HG02938 (cell line): ENCODE data around the gene DENND6B.
"Not testable (repeated sequence)": the region's sequence is repeated elsewhere in the genome, so short reads cannot be mapped to it uniquely, and the experiment has no call there.

Source experiments
- ATAC-seq: cut with Tn5 transposase; IDR thresholded peaks from one replicate; pipeline ENCODE4 v1.9.1; 2021; ENCODE audit warnings: mild to moderate bottlenecking, moderate library complexity; ENCODE audit not compliant: unreplicated experiment

The DENND6B gene

DNA sequence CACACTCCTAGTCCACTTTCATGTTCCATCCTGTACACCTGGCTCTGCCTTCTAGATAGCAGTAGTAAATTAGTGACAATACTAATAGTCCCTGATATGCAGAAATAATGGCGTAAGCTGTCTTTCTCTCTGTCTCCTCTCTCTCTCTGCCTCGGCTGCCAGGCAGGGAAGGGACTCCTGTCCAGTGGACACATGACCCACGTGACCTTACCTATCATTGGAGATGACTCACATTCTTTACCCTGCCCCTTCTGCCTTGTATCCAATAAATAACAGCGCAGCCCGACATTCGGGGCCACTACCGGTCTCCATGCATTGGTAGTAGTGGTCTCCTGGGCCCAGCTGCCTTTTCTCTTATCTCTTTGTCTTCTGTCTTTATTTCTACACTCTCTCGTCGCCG, 53.0 kb downstream of the DENND6B start:
- not testable (repeated sequence) for ATAC-seq

- ATAC-seq: not testable (repeated sequence)
Measured at GRCh38 chr22:50273352-50273751, 53.5 kb downstream of the DENND6B start.

- no peak for ATAC-seq
Measured at GRCh38 chr22:50272044-50272802, 54.6 kb downstream of the DENND6B start.

GRCh38 chr22:50271519-50271970, 55.3 kb downstream of the DENND6B start:
- no peak for ATAC-seq

DNA sequence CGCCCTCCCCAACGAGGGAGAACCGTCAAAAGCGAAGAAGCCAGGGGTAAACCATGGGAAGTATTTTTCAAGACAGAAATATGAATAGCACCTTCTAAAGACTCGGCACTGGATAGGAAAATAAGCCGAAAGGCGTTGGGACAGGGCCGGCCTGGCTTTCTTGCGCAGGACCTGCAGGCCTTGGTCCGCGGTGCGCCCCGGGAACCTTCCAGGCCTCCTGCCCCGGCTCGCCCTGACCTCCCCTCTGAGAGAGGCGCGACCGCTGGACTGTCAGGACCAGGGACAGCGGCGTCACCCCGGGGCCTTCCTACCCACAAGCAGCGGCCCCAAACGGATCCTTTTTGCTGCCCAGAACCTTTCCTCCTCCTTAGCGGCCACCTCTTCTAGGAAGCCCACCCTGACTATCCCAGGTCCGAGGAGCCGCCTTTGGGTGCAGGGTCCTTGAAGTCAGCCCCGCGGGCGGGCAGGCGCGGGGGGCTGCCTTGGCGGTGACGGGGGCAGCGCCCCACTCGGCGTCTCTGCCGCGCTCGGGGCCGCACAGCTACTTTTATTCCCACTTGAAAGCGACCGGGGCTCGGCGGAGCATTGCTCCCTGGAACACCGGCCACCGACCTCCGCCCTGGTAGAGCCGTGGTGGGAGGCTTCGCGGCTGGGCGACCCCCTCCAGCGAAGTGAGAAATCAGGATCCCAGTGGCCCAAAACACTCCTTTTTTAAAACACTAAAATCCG, 56.0 kb downstream of the DENND6B start:
- ATAC-seq: no peak

DNA sequence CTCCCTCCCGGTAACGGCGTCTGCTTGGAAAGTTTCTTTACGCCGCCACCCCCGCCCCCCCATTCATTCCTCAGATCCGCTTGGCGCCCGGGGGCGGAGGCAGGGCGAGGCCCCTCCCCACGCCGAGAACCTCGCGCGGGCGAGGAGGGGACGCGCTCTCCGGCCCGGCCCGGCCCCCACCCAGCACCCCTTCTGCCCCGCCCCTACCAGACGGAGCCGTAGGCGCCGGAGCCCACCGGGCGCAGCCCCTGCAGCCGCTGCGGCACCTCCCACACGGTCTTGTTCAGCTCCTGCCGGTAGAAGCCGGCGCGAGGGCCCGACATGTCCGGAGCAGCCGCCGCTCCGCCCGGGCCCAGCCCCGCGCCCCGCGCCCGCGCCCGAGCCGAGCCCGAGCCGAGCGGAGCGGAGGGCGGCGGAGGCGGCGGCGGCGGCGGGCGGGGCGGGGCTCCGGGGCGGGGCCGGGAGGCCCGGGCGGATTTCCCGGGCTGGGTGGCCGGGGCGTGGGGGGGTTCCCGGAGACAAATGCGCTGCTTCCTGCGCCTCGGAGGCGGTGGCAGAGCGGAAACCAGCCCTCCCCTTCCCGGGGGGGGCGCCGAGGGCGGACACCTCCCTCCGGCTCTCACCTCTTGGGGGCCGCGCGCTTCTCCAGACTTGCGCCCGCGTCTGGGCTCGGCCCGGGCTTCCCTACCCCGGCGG, 56.7 kb downstream of the DENND6B start, which contains the start of gene MAPK11:
Gene MAPK11 (minus strand): TSS at position 411 of the 696 bp plus-strand sequence. CDS start 88 bp downstream, at position 323.
- ATAC-seq: no peak

- ATAC-seq: no peak
Measured at GRCh38 chr22:50269573-50269969, 57.2 kb downstream of the DENND6B start.

- ATAC-seq: no peak
Measured at GRCh38 chr22:50268655-50269113, 58.1 kb downstream of the DENND6B start.

DNA sequence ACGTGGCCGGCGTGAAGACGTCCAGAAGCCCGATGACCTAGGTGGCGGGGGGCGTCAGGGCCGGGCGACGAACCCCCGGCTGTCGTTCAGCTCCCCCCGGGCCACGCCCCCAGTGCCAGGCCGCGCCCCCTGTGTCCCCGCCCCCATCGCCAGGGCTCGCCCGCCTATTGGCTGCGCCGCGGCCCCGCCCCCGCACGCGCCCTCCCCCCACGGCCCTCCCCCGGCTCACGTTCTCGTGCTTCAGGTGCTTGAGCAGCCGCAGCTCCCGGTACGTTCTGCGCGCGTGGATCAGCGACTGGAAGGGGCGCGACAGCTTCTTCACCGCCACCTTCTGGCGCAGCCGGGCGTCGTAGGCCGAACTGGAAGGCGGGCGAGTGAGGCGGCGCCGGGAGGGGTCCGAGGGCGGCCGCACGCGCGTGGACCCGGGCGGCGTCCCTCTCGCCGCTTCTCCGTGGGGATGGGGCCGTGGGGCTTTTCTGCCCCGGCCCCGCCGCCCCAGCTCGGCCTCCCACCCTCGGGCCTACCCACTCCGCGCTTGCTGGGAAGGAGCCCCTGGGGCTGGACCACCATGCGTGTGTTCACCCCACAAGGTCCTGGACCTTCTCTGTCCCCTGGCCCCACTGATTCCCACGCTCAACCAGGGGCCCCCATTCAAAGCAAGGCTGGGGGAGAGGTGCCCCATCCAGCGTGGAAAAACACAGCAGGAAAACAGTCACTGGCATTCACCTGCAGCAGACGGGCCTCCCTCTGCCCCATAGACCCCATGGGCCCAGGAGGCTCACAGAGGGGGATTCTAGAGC, 59.0 kb downstream of the DENND6B start:
- no peak for ATAC-seq

- ATAC-seq: no peak
Measured at GRCh38 chr22:50266994-50267393, 59.8 kb downstream of the DENND6B start.

DNA sequence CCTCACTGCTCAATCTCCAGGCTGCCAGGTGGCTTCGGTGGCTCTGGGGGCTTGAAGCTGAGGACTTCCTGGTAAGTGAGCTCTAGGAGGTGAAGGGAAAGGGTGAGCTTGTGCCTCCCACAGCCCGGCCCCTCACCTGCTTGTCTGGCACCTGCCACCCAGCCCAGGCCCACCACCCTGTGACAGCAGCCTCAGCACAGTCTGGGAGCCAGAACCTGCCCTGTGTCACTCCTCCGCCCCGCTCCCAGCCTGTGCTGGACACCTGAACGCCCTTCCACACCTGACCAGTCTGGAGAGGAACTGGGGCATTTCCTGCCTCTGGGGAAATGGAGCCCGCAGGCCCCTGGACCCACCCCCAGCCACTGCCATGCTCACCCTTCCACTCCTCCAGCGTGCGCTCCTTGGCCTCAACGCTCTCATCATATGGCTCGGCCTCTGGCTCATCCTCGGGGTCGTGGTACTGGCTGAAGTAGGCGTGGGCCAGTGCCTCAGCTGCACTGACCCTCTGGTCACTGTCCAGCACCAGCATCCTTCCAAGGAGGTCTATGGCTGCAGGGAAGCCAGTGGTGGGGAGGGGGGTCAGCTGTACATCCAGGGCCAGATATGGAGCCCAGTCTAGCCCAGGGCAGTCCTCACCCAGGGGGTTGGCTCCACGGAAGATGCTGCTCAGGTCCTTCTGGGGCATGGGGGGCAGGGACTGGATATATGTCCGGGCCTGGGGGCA, 61.7 kb downstream of the DENND6B start:
- ATAC-seq: no peak

DNA sequence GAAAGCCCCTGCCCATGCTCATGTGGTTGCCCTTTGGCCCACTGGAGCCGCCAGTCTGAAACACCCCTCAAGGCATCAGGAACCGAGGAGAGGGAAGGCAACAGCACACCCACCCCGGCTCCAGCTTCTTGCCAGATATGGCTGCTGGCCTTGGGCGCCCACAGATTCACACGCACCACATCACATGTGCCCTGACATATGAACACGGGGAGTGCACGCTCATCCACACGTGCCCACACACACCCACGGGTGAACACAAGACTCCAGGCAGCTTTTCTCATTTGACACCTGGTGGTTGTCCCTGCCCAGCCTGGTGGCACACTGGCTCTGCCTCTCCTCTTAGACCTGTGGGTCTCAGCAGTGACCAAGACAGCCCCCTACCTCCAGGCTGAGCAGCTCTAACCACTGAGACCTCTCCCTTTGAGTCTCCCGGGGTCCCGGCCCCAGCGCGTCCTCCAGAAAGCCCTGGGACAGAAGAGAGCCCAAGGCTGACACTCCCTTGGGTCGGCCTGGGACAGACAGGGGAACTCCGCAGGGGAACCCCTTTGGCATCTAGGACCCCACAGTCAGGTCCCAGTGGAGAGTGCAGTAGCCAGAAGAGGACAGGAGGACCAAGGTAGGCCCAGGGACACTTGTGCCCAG, 62.6 kb downstream of the DENND6B start:
- no peak for ATAC-seq

DNA sequence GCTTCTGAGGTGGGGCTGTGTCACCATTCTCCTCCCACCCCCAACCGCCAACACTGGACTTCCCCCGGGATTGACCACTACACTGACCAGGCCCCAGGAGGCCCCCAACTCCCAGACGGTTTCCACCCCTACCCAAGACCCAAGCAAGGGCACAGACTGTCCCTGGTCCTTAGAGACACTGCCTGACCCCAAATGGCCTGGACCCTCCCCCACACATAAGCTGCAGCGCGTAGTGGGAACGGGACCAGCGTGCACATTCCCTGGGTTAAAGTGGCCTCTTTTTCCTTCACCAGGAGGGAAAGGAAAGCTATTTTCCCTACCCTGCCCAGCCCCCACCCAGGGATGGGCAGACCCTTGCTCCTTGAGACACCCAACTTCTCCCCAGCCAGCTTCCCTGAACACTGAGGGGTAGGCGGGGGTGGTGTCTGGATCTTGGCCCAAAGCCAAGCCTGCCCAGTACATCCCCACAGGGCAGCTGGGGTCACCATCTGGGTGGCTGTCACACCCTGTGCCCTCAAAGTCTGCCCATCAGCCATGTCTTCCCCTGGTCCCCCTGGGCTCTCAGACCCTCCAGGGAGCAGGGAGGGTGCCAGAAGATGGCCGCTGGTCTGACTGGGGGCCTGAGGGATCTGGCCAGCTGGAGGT, 63.7 kb downstream of the DENND6B start:
- no peak for ATAC-seq

DNA sequence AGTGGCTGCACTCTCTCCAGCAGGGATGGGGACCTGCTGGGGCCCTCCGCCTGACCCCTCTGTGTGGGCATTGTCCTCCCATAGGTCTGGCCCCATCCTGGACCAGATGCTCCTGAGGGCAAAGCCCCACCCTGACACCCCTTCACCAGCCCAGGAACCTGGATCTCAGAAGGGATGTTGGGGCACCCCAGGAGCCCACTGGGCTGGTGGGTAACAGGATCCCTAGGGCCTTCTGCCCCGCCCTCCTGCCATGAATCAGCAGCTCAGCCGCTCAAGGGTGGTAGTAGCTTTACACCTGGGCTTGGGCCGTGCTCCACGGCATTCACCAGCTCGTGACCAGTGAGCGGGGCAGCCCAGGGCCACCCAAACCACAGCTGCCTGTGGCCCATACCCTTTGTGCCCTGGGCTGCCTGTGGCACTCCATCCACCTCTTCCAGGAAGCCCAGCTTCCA, 64.3 kb downstream of the DENND6B start:
- ATAC-seq: no peak

DNA sequence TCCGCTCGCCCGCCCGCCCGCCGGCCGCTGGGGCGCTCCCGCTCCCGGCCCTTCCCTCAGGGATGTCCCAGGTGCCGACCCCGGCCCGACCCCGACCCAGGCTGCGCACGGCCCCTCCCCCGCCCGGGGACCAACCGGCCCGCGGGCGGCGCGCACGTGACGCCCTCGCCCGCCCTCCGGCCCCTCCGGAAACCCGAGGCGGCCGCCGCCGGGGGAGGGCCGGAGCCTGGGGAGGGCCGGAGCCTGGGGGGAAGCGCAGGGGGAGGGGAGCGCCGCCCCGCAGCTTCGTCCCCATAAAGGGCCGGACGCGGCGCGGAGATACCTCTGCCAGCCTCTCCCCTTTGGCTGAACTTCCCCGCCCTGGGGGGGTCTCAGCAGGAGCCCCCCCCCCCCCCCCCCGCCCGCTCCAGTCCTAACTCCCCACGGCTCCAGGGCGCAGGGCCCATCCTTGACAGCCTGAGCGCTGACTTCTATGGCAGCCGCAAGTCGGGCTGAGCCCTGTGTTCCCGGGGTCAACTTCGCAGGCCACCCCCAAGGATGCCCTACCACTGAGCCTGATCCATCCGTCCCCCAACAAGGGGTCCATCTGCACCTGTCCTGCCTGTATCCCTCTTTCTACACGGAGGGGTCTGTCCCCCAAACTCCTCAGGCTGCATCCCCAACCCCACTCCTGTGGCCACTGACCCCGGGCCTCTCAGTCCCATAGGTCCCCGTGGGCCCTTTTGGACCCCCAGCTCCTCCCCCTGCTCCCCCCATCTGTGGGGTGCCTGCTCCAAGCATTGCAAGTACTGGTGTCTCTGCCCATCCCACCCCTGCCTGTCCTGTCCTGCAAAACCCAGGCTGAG, 65.0 kb downstream of the DENND6B start, which contains the start of gene MAPK12:
Gene MAPK12 (minus strand): TSS at position 69 of the 845 bp plus-strand sequence. CDS start 174 bp downstream, outside the sequence.
- ATAC-seq: no peak

DNA sequence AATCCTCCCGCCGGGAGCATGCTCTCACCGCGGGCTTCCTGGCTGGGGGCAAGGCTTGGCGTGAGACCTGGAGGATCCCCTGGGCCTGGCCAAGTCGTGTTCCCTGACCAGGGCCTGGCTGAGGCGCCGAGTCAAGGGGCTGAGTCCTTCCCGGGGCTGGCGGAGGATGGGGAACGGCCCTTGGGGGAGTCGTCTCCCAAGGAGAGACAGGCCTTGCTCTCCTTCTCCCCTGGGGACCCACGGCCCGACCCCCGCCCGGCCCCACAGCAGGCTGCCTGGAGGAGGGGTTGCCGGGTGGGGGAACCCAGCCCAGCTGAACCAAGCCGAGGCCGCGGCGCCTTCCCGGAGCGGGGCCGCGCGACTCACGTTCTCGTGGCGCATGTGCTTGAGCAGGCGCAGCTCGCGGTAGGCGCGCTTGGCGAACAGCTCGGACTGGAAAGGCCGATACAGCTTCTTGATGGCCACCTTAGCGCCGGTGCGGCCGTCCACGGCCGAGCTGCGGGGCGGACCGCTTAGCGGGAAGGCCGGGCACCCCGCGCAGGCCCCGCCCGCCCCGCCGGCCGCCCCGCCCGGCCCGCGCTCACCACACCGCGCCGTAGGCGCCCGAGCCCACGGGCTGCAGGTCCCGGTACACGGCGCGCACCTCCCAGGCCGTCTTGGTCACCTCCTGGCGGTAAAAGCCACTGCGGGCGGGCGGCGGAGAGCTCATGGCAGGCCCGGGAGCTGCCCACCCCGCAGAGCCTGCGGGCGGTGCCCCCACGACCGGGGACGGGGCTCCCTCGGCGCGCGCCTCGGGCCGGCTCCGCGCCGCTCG, 65.8 kb downstream of the DENND6B start:
- ATAC-seq: no peak

DNA sequence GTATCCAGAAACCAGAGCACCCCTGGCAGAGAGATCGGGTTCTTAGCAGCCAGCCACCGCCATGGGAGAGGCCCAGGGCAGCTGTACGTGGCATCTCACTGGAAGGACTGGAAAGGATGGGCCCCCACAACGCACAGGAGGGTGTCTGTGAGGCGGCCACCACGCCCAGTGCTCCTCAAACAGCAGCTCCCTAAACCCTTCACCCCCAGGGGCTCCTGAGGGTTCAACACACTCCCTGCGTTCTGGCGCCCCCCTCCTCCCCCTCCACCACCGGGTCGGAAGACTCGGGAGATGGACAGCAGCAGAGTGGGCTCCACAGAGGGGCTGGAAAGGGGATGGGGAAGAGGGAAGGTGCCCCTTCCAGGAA, 66.4 kb downstream of the DENND6B start:
- ATAC-seq: no peak
